ENCODE data around the gene ATG7.

ATG7 gene

DNA sequence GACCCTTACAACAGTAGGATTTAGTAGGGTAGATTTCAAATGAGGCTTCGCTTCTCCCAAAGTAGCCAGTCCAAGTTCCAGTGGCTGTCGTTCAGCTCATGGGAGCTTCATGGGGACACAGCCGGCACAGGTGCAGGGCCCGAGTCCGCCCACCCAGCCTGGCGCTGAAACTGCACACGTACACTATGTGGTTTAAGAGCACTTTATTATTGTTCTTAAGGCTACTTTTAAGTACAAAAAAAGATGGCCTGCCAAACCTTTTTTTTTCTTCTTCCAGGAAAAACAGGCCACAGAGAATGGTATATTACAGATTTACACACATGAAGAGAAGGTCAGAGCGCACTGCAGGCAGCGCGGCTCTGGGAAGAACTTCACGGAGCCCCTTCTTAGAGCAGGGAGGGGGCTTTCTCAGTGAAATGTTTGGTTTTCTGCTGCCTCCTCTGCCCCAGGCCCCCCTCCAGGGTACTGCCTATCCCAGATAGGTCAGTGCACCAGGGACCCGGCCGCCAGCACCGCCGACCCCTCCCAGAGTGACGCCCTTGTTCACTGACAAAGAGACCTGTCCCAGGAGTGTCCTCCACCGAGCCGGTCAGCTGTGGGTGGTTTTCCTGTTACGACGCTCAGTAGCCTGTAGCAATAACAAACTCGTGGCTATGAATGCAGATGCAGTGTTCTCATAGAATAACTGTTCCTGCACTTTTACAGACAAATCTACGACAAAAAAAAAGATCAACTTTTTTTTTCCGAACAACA, 283.9 kb downstream of the ATG7 start:
- TF ChIP-seq, protein P1, sequence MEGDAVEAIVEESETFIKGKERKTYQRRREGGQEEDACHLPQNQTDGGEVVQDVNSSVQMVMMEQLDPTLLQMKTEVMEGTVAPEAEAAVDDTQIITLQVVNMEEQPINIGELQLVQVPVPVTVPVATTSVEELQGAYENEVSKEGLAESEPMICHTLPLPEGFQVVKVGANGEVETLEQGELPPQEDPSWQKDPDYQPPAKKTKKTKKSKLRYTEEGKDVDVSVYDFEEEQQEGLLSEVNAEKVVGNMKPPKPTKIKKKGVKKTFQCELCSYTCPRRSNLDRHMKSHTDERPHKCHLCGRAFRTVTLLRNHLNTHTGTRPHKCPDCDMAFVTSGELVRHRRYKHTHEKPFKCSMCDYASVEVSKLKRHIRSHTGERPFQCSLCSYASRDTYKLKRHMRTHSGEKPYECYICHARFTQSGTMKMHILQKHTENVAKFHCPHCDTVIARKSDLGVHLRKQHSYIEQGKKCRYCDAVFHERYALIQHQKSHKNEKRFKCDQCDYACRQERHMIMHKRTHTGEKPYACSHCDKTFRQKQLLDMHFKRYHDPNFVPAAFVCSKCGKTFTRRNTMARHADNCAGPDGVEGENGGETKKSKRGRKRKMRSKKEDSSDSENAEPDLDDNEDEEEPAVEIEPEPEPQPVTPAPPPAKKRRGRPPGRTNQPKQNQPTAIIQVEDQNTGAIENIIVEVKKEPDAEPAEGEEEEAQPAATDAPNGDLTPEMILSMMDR (IDR thresholded peaks at IDR 0.05; ENCODE audit: low read depth, low read length, missing control alignments), result no peak
- H3K4me3 ChIP-seq (ENCODE audit: low read depth, low read length), result no peak overlapping the region
- in situ Hi-C loops (cut with HindIII; ENCODE audit: low sequenced_read_pairs), result loop anchor here (25.0 kb wide), 1 partner anchor 169 kb away; no protein-coding TSS in a partner anchor
- no peak for DNase-seq (ENCODE audit: low read depth)

DNA sequence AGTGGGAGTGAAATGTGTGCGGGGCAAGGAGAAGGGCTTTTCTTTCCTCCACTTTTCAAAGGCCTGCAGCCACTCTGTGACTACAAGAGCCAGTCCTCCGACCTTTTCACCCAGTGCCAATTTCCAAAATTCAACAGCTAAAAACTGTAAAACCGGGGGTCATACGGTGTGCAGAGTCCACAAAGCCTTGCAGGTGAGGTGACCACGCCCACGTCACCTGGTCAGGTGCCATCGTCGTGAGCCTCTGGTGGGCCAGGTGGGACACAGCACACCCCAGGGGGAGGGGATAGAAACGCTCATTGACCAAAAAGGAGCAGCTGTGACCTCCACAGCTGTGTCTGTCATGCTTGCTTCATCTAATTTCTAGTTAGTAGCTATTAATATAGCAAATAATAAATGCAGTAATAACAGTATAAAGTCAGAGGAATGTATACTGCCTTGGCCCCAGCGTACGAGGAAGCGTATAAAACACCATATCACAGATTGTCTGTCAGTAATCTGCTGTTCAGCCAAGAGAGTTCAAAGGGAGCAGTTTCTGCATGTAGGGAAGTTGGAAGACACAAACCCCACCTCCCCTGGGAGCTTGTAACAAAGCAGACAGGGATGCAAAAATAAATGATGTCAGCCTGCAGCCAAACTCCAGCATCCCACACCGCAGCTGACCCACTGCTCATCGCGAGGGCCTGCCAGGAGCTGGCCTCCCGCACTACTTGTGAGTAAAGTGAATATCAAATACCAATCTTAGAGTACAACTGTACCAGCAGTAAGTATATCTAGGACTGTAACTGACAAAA, 284.9 kb downstream of the ATG7 start:
- H3K4me3 ChIP-seq (ENCODE audit: low read depth, low read length), result no peak overlapping the region
- in situ Hi-C loops (cut with HindIII; ENCODE audit: low sequenced_read_pairs), result loop anchor here (25.0 kb wide), 1 partner anchor 170 kb away; no protein-coding TSS in a partner anchor
- DNase-seq (ENCODE audit: low read depth), result peak; percentile 86
- TF ChIP-seq, protein P1 (IDR thresholded peaks at IDR 0.05; ENCODE audit: low read depth, low read length, missing control alignments), result no peak

DNA sequence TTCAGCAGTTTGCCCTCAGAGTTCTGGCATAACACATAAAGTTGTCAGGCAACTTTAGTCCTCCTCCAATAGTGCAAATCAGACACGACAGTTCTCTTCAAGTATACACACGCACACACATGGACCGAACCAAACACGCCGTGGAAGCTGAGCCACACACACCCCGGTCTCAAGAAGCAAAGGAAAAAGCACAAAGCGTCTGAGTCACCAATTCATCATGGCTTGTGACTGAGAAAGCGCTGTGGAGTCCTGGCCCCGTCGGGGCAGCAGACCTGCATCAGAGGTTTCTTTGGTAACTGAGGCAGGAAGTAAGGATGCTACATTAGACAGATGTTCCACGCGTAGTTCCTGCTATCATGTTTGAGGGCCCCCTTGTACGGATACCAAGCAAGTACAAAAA, 285.8 kb downstream of the ATG7 start:
- no peak overlapping the region for H3K4me3 ChIP-seq (ENCODE audit: low read depth, low read length)
- peak; percentile 59 for DNase-seq (ENCODE audit: low read depth)
- TF ChIP-seq, protein P1 (IDR thresholded peaks at IDR 0.05; ENCODE audit: low read depth, low read length, missing control alignments), result no peak
- in situ Hi-C loops (cut with HindIII; ENCODE audit: low sequenced_read_pairs), result loop anchor here (25.0 kb wide), 1 partner anchor 171 kb away; no protein-coding TSS in a partner anchor

DNA sequence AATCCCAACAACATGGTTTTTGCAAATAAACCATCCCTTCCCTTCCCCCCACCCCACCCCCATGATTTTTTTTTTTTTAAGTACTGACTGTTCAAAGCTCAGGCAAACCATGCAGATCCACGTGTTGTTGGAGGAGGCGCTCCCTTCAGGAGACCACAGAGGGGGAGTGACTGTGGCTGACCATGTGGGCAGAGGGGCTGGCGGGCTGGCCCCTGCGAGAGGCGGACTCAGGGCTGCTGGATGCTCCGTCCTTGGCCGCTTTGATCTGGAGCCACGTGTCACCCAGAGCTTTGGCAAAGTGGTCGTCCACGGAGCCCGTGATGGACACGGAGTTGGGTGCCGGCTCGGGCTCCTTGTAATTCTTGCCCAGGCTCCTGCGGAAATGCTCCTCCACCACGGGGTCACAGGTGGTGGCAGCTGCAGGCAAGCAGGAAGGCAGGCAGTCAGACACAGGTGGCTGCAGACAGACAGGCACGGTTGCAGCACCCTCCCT, 286.3 kb downstream of the ATG7 start:
- H3K4me3 ChIP-seq (ENCODE audit: low read depth, low read length), result no peak overlapping the region
- TF ChIP-seq, protein P1 (IDR thresholded peaks at IDR 0.05; ENCODE audit: low read depth, low read length, missing control alignments), result no peak
- no peak for DNase-seq (ENCODE audit: low read depth)
- in situ Hi-C loops (cut with HindIII; ENCODE audit: low sequenced_read_pairs), result loop anchor here (25.0 kb wide), 1 partner anchor 171 kb away; no protein-coding TSS in a partner anchor

DNA sequence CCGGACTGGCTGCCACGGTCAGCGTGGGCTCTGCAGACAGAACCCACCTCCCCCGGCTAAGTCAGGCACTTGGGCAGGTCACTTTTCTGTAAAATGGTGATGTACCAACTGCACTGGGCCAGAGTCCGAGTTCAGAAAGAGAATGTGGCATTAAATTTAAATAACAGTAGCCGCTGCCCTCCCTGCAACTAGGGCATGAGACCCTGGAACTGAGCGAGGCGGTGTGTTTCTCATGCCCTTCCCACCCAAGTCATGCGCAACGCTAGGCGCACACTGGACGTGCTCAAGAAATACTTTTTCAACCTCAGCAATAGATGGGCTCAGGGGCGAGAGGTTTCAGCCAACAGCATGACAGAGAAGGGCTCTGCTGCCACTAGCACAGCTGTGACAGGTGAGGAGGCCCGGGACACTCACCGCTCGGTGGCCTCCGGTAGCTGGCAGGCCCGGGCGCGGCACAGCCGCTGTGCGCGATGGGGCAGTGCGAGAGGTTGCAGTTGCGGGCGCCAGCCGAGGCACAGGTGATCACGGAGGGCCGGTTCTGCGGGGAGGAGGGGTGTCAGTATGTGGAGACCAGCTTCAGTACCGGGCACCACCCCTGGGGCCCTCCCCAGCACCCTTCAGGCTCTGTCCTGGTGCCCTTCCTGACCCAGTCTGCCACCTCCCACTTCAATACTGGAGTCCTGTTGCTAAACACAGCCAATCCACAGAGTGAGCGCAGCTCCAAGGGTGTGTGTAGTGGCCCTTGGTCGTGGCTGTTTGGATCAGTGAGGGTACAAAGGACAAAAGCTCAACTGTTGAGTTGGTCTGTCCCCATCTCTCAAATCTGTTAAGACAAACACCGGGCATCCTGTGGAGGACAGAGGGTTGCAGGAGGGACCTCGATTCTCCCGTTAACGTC, 287.0 kb downstream of the ATG7 start:
- TF ChIP-seq, protein P1 (IDR thresholded peaks at IDR 0.05; ENCODE audit: low read depth, low read length, missing control alignments), result no peak
- in situ Hi-C loops (cut with HindIII; ENCODE audit: low sequenced_read_pairs), result loop anchor here (25.0 kb wide), 1 partner anchor 172 kb away; no protein-coding TSS in a partner anchor
- no peak overlapping the region for H3K4me3 ChIP-seq (ENCODE audit: low read depth, low read length)
- no peak for DNase-seq (ENCODE audit: low read depth)

Data from astrocyte of the cerebellum (primary cell).